ENCODE measurements around the gene FGD3.

DNA sequence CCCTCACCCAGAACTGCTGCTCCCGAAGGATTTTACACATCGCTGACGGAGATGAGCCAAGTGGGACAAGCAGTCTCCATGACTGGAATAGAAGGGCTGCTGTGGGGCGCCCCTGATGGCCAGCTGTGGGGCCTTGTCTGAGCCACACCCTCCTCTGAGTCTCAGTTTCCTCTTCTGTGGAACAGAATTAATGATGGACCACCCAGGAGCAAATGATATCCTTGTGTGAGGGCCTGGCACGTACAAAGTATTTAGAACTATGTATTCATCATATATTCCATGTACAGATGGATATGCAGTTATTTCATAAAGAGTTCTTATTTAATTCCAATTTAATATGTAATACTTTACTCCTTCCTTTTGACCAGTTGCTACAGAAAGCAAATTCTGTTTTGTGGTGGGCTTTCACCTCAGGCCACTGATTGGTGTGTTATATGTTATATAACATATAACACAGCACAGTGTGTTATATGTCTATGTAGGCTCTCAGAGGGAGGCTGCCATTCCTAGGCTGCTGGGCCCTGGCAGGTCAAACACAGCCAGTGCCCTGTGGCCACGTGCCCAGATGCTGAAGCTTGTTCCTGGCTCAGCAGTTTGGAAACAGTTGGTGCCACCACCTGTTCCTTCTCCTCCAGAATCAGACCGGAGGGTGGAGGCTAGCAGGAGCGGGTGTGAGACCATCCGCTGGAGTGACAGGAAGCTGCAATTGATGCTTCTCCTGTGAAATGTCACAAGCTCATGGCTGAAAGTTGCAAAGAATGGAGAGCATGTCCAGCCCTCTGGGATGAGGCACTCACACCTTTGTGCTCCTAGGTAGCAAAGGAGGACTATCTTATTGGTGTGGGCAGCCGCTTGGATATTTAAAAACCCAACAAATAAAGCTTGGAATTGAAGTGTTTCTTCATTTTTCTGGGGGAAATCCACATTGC is 4.4 kb upstream of the FGD3 start:
- TF ChIP-seq, protein P1, sequence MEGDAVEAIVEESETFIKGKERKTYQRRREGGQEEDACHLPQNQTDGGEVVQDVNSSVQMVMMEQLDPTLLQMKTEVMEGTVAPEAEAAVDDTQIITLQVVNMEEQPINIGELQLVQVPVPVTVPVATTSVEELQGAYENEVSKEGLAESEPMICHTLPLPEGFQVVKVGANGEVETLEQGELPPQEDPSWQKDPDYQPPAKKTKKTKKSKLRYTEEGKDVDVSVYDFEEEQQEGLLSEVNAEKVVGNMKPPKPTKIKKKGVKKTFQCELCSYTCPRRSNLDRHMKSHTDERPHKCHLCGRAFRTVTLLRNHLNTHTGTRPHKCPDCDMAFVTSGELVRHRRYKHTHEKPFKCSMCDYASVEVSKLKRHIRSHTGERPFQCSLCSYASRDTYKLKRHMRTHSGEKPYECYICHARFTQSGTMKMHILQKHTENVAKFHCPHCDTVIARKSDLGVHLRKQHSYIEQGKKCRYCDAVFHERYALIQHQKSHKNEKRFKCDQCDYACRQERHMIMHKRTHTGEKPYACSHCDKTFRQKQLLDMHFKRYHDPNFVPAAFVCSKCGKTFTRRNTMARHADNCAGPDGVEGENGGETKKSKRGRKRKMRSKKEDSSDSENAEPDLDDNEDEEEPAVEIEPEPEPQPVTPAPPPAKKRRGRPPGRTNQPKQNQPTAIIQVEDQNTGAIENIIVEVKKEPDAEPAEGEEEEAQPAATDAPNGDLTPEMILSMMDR (IDR thresholded peaks at IDR 0.05; ENCODE audit: low read depth, low read length, poor library complexity, severe bottlenecking), result no peak
- TF ChIP-seq EZH2phosphoT487 (IDR thresholded peaks at IDR 0.05; ENCODE audit: borderline replicate concordance, low read length), result no peak
